ENCODE results near the gene ERBB3.

- no peak for TF ChIP-seq GATA2 (IDR thresholded peaks at IDR 0.05; ENCODE audit: low read depth, low read length)
- no peak for TF ChIP-seq GATA3 (IDR thresholded peaks at IDR 0.05; ENCODE audit: low read depth, low read length)
Measured at GRCh38 chr12:56040151-56040550, 39.8 kb upstream of the ERBB3 start.
